OCI-LY7 (cell line): ENCODE data around the gene SDHAF4. TPM values are rescaled to one million over a fixed set of nuclear protein-coding genes. Genes with fewer than 3 reads are reported as not detected.

Experiments
- BruUV-seq: library from RNA; stranded (reverse); fragments of 400-500 nt; replicated peaks from 2 replicates; lab custom pipeline; 2021; lab: Mats Ljungman, UMichigan
- CTCF ChIA-PET: fragments of 300-600 bp; sonication (Branson Sonifier 250); formaldehyde crosslinking; loops from one replicate; lab custom pipeline; 2022; ENCODE audit warnings: antibody characterized with exemption; ENCODE audit not compliant: unreplicated experiment; lab: Charles Lee
- POLR2A ChIA-PET: fragments of 300-600 bp; sonication (Branson Sonifier 250); formaldehyde crosslinking; loops from one replicate; lab custom pipeline; 2022; ENCODE audit warnings: antibody characterized with exemption; lab: Charles Lee
- DNase-seq: peaks from one replicate; pipeline ENCODE4 v3.0.0-alpha.2; 2015; ENCODE audit warnings: low spot score
- H2AFZ ChIP-seq: fragments of 200-600 bp; sonication (generic), shearing (Covaris generic); 2 replicates; pipeline ENCODE4 v1.6.1; 2014; ENCODE audit warnings: mild to moderate bottlenecking, antibody characterized with exemption, low read length, moderate library complexity
- H3K27ac ChIP-seq: fragments of 200-600 bp; sonication (generic); 2 replicates; pipeline ENCODE4 v1.5.1; 2014; ENCODE audit warnings: mixed run types, low read depth, mild to moderate bottlenecking, moderate library complexity, low read length, inconsistent platforms; ENCODE audit not compliant: poor library complexity, severe bottlenecking
- H3K36me3 ChIP-seq: fragments of 200-600 bp; sonication (generic); 2 replicates; pipeline ENCODE4 v1.6.1; 2014; ENCODE audit warnings: mild to moderate bottlenecking, antibody characterized with exemption, low read length, moderate library complexity, mixed read lengths; ENCODE audit not compliant: insufficient read depth
- H3K4me1 ChIP-seq: fragments of 200-600 bp; sonication (generic); 2 replicates; pipeline ENCODE4 v1.5.1; 2014; ENCODE audit warnings: mild to moderate bottlenecking, low read length; ENCODE audit not compliant: insufficient read depth, poor library complexity, severe bottlenecking
- H3K4me2 ChIP-seq: fragments of 200-600 bp; sonication (generic); 2 replicates; pipeline ENCODE4 v1.6.1; 2014; ENCODE audit warnings: mild to moderate bottlenecking, low read length
- H3K4me3 ChIP-seq: fragments of 200-600 bp; sonication (generic); 2 replicates; pipeline ENCODE4 v1.5.1; 2014; ENCODE audit warnings: mild to moderate bottlenecking, low read depth, low read length; ENCODE audit not compliant: poor library complexity, severe bottlenecking
- H3K79me2 ChIP-seq: fragments of 200-600 bp; sonication (generic); 2 replicates; pipeline ENCODE4 v1.6.1; 2016; ENCODE audit warnings: low read depth, mild to moderate bottlenecking, low read length, moderate library complexity, mixed read lengths; ENCODE audit not compliant: insufficient read depth
- H3K9me2 ChIP-seq: fragments of 200-600 bp; sonication (generic); 2 replicates; pipeline ENCODE4 v1.6.1; 2016; ENCODE audit warnings: mild to moderate bottlenecking, low read length, mixed read lengths; ENCODE audit not compliant: insufficient read depth
- H3K9me3 ChIP-seq: fragments of 200-600 bp; sonication (generic); 2 replicates; pipeline ENCODE4 v1.6.1; 2014; ENCODE audit warnings: mild to moderate bottlenecking, mixed run types, low read length, mixed read lengths
- H4K20me1 ChIP-seq: fragments of 200-600 bp; sonication (generic); 2 replicates; pipeline ENCODE4 v1.6.1; 2014; ENCODE audit warnings: mild to moderate bottlenecking, antibody characterized with exemption, low read length, moderate library complexity, mixed read lengths; ENCODE audit not compliant: insufficient read depth
- CTCF ChIP-seq: fragments of 200-600 bp; sonication (generic); conservative IDR thresholded peaks from 2 replicates; pipeline ENCODE4 v1.5.1; 2014; ENCODE audit warnings: mild to moderate bottlenecking, antibody characterized with exemption, low read length, moderate library complexity, mixed read lengths
- EZH2phosphoT487 ChIP-seq: fragments of 200-600 bp; sonication (generic); IDR thresholded peaks from 2 replicates; pipeline ENCODE4 v1.6.1; 2018; ENCODE audit warnings: low read depth, borderline replicate concordance, mild to moderate bottlenecking, mixed run types, antibody characterized with exemption, low read length, moderate library complexity, mixed read lengths
- intact Hi-C: fragments of 100-400 bp; cut with micrococcal nuclease; formaldehyde crosslinking; loops from one replicate; pipeline ENCODE4 v1.10.0; 2022; ENCODE audit not compliant: unreplicated experiment
- total RNA-seq, 2 experiments: library from RNA; depleted of rRNA in 1 of 2; stranded (reverse); fragments of >200 nt in 1 of 2; shearing (Covaris generic) in 1 of 2; gene quantifications; 2 replicates each; pipeline ENCODE4 v1.2.3, GENCODE V29; 2014 to 2022

Gene SDHAF4
- total RNA-seq, 2 experiments from 2014 or later, result 10.4 to 15.4 TPM

GRCh38 chr6:70563530-70563929, 3.2 kb upstream of the SDHAF4 start:
- H4K20me1 ChIP-seq, result no peaks in the 10 kb centered on the region
- ChIA-PET POLR2A (interaction anchor here (0.6 kb wide), 2 partner anchors 69 to 453 kb away, joined by 3 to 7 read pairs; no protein-coding TSS in a partner anchor), CTCF (no interaction called here)
- no peaks in the 10 kb centered on the region for H3K9me2 ChIP-seq
- no peak overlapping the region for H3K4me2 ChIP-seq
- TF ChIP-seq EZH2phosphoT487 (no peak), CTCF (no peak)
- no TSS peak for BruUV-seq
- intact Hi-C loops, result no loop called here
- no peak overlapping the region for H2AFZ ChIP-seq
- H3K9me3 ChIP-seq, result no peaks in the 10 kb centered on the region
- peaks cover 4% of the 10 kb centered on the region for H3K36me3 ChIP-seq
- peaks cover 5% of the 10 kb centered on the region for H3K4me1 ChIP-seq
- peaks cover 9% of the 10 kb centered on the region; the same call in 1 of the 2 replicates for H3K79me2 ChIP-seq
- no peak for DNase-seq
- H3K27ac ChIP-seq, result no peak overlapping the region
- no peak overlapping the region for H3K4me3 ChIP-seq

- no peak overlapping the region for H2AFZ ChIP-seq
- no peaks in the 10 kb centered on the region for H4K20me1 ChIP-seq
- intact Hi-C loops, result no loop called here
- no peak overlapping the region for H3K4me2 ChIP-seq
- no peak for TF ChIP-seq EZH2phosphoT487
- TF ChIP-seq CTCF, result no peak
- no peaks in the 10 kb centered on the region; the same call in 1 of the 2 replicates for H3K9me3 ChIP-seq
- no peak overlapping the region for H3K4me3 ChIP-seq
- DNase-seq, result no peak
- H3K9me2 ChIP-seq, result no peaks in the 10 kb centered on the region
- BruUV-seq, result no TSS peak
- H3K36me3 ChIP-seq, result no peaks in the 10 kb centered on the region
- ChIA-PET POLR2A (interaction anchor here (0.5 to 1.3 kb wide), 4 partner anchors 12 to 160 kb away, joined by 3 read pairs; no protein-coding TSS in a partner anchor), CTCF (no interaction called here)
- H3K4me1 ChIP-seq, result no peaks in the 10 kb centered on the region
- H3K79me2 ChIP-seq, result no peaks in the 10 kb centered on the region
- H3K27ac ChIP-seq, result no peak overlapping the region
Observed at GRCh38 chr6:70574643-70575042, 7.9 kb downstream of the SDHAF4 start.

GRCh38 chr6:70575899-70576495, 9.3 kb downstream of the SDHAF4 start:
- no peaks in the 10 kb centered on the region for H3K9me2 ChIP-seq
- H3K27ac ChIP-seq, result no peak overlapping the region
- H3K36me3 ChIP-seq, result no peaks in the 10 kb centered on the region
- H4K20me1 ChIP-seq, result no peaks in the 10 kb centered on the region
- POLR2A ChIA-PET, result interaction anchor here (0.6 to 1.3 kb wide), 3 partner anchors 9 to 170 kb away, joined by 3 to 4 read pairs (median 3); partner anchors contain the start of gene SDHAF4
- H2AFZ ChIP-seq, result no peak overlapping the region
- BruUV-seq, result no TSS peak
- no peaks in the 10 kb centered on the region for H3K79me2 ChIP-seq
- H3K4me3 ChIP-seq, result no peak overlapping the region
- no peaks in the 10 kb centered on the region for H3K4me1 ChIP-seq
- intact Hi-C loops, result no loop called here
- no peaks in the 10 kb centered on the region for H3K9me3 ChIP-seq
- CTCF ChIA-PET, result no interaction called here
- TF ChIP-seq EZH2phosphoT487 (no peak), CTCF (no peak)
- DNase-seq, result no peak
- H3K4me2 ChIP-seq, result no peak overlapping the region
